MM.1S (cell line): ENCODE results near the gene YPEL1.

ENCODE experiments used
- DNase-seq: peaks from one replicate; pipeline ENCODE4 v3.0.0-alpha.2; 2015
- H2AFZ ChIP-seq: fragments of 300-600 bp; sonication (generic); 2 replicates; pipeline ENCODE4 v1.6.0; 2016; ENCODE audit warnings: antibody characterized with exemption, low read length
- H3F3A ChIP-seq: fragments of 300-600 bp; sonication (generic); 2 replicates; pipeline ENCODE4 v1.6.1; 2016; ENCODE audit warnings: mild to moderate bottlenecking, antibody characterized with exemption, low read length, moderate library complexity, mixed read lengths; ENCODE audit not compliant: insufficient read depth
- H3K27ac ChIP-seq: fragments of 300-600 bp; sonication (generic); 2 replicates; pipeline ENCODE4 v1.5.1; 2016; ENCODE audit warnings: mild to moderate bottlenecking, low read length
- H3K27me3 ChIP-seq: fragments of 300-600 bp; sonication (generic); replicated peaks from 2 replicates; pipeline ENCODE4 v1.6.0; 2016; ENCODE audit warnings: low read length; ENCODE audit not compliant: insufficient read depth
- H3K36me3 ChIP-seq: fragments of 300-600 bp; sonication (generic); replicated peaks from 2 replicates; pipeline ENCODE4 v1.6.1; 2016; ENCODE audit warnings: mild to moderate bottlenecking, low read length, mixed read lengths; ENCODE audit not compliant: insufficient read depth
- H3K4me1 ChIP-seq: fragments of 300-600 bp; sonication (generic); 2 replicates; pipeline ENCODE4 v1.6.1; 2016; ENCODE audit warnings: low read length, mixed read lengths
- H3K4me2 ChIP-seq: fragments of 300-600 bp; sonication (generic); 2 replicates; pipeline ENCODE4 v1.6.0; 2016; ENCODE audit warnings: low read depth, low read length
- H3K4me3 ChIP-seq: fragments of 300-600 bp; sonication (generic); 2 replicates; pipeline ENCODE4 v1.5.1; 2016; ENCODE audit warnings: low read length, mixed read lengths
- H3K79me2 ChIP-seq: fragments of 300-600 bp; sonication (generic); 2 replicates; pipeline ENCODE4 v1.6.1; 2016; ENCODE audit warnings: mixed run types, low read length, mixed read lengths
- H3K9ac ChIP-seq: fragments of 300-600 bp; sonication (generic); 2 replicates; pipeline ENCODE4 v1.6.1; 2016; ENCODE audit warnings: low read length, mixed read lengths
- H3K9me2 ChIP-seq: fragments of 300-600 bp; sonication (generic); replicated peaks from 2 replicates; pipeline ENCODE4 v1.6.1; 2016; ENCODE audit warnings: mild to moderate bottlenecking, low read length, mixed read lengths; ENCODE audit not compliant: insufficient read depth
- H3K9me3 ChIP-seq: fragments of 300-600 bp; sonication (generic); replicated peaks from 2 replicates; pipeline ENCODE4 v1.6.1; 2016; ENCODE audit warnings: mild to moderate bottlenecking, low read length, mixed read lengths; ENCODE audit not compliant: insufficient read depth
- H4K20me1 ChIP-seq: fragments of 300-600 bp; sonication (generic); 2 replicates; pipeline ENCODE4 v1.6.1; 2016; ENCODE audit warnings: mild to moderate bottlenecking, low read length, moderate library complexity, mixed read lengths; ENCODE audit not compliant: insufficient read depth
- EZH2 ChIP-seq: fragments of 300-600 bp; sonication (generic); optimal IDR thresholded peaks from 2 replicates; pipeline ENCODE3; 2017; ENCODE audit warnings: low read depth, mild to moderate bottlenecking, antibody characterized with exemption, low read length, mixed read lengths
- EZH2phosphoT487 ChIP-seq: fragments of 300-600 bp; sonication (generic); IDR thresholded peaks from 2 replicates; pipeline ENCODE4 v1.6.1; 2018; ENCODE audit warnings: antibody characterized with exemption, low read length
- TF ChIP-seq, protein P1 (sequence below): fragments of 300-600 bp; sonication (generic); IDR thresholded peaks from 2 replicates; pipeline ENCODE4 v1.5.1; 2016; ENCODE audit warnings: antibody characterized with exemption, low read length, mixed read lengths

The YPEL1 gene

DNA sequence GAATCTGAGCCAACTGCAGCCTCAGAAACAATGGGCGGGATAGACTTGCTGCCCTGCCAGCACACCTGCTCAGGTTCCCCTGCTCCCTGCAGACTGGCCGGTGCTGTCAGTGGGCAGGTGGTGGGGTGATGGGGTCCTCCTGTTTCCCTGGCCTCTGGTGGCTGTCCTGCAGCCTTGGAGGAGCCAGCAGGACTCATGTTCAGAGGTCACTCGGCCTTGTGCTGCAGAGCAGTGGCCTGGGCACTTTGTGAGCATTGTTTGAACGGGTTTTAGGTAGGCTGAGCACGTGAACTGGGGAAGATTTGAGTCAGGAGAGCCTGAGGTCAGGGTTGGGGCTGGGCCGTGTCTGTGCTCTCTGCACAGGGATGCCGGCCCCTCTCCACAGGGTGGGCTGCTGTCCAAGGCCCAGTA, 52.2 kb downstream of the YPEL1 start:
- H2AFZ ChIP-seq: no peak overlapping the region
- TF ChIP-seq EZH2phosphoT487: no peak
- no peak for TF ChIP-seq EZH2
- TF ChIP-seq, protein P1, sequence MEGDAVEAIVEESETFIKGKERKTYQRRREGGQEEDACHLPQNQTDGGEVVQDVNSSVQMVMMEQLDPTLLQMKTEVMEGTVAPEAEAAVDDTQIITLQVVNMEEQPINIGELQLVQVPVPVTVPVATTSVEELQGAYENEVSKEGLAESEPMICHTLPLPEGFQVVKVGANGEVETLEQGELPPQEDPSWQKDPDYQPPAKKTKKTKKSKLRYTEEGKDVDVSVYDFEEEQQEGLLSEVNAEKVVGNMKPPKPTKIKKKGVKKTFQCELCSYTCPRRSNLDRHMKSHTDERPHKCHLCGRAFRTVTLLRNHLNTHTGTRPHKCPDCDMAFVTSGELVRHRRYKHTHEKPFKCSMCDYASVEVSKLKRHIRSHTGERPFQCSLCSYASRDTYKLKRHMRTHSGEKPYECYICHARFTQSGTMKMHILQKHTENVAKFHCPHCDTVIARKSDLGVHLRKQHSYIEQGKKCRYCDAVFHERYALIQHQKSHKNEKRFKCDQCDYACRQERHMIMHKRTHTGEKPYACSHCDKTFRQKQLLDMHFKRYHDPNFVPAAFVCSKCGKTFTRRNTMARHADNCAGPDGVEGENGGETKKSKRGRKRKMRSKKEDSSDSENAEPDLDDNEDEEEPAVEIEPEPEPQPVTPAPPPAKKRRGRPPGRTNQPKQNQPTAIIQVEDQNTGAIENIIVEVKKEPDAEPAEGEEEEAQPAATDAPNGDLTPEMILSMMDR: no peak

DNA sequence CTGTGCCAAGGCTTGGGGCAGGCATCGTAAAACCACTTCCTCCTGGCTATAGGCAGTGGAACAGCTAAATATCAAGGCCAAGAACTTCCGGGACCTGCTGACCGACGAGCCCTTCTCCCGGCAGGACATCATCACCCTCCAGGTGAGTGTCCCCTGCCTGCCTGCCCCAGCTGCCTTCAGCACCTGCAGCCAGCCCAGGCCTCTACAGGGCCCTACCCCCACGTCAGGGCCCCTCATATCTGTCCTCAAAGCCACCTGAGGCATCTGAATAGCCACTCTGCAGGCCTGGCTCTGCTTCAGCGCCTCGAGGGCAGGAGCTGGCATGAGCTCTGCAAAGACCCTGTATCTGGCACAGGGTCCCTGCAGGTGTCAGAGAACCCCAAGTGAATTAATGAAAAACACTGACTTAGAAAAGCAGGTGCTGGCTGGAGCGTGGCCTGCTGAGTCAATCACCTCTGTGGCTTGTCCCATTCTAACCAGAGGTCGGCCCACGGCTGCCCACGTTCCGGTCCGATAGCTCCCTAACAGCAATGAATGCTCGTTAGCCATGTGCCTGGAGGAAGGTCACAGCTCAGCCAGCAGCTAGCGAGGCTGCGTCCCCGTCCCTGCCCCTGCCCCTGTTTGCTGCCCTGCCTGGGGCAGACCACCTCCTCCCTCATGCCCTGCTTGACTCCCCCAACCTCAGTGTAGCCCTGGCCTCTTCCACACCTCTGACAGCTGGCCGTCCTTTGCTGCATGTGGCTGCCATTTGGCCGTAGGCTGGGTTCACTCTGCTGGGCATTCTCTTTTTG, 53.0 kb downstream of the YPEL1 start:
- Histone ChIP-seq H3K9ac (no peak overlapping the region), H3K36me3 (no peaks in the 10 kb centered on the region; the same call in 1 of the 2 replicates), H2AFZ (no peak overlapping the region), H3K9me2 (no peaks in the 10 kb centered on the region), H3K79me2 (no peaks in the 10 kb centered on the region), H3K4me3 (no peak overlapping the region), H4K20me1 (no peaks in the 10 kb centered on the region), H3K27me3 (no peaks in the 10 kb centered on the region), H3K4me1 (no peaks in the 10 kb centered on the region), H3K27ac (no peak overlapping the region), H3F3A (no peaks in the 10 kb centered on the region), H3K4me2 (no peak overlapping the region), H3K9me3 (no peaks in the 10 kb centered on the region)
- no peak for DNase-seq
- TF ChIP-seq, protein P1: no peak
- TF ChIP-seq EZH2phosphoT487 (no peak), EZH2 (no peak)

More for the DNA sequence above, 52.2 kb downstream of the YPEL1 start:
- Histone ChIP-seq H4K20me1 (no peaks in the 10 kb centered on the region), H3K79me2 (no peaks in the 10 kb centered on the region), H3K4me2 (no peak overlapping the region), H3K9ac (no peak overlapping the region), H3K27ac (no peak overlapping the region), H3K4me1 (no peaks in the 10 kb centered on the region), H3F3A (no peaks in the 10 kb centered on the region), H3K4me3 (no peak overlapping the region), H3K27me3 (no peaks in the 10 kb centered on the region), H3K36me3 (no peaks in the 10 kb centered on the region; the same call in 1 of the 2 replicates), H3K9me2 (no peaks in the 10 kb centered on the region), H3K9me3 (no peaks in the 10 kb centered on the region)
- no peak for DNase-seq

DNA sequence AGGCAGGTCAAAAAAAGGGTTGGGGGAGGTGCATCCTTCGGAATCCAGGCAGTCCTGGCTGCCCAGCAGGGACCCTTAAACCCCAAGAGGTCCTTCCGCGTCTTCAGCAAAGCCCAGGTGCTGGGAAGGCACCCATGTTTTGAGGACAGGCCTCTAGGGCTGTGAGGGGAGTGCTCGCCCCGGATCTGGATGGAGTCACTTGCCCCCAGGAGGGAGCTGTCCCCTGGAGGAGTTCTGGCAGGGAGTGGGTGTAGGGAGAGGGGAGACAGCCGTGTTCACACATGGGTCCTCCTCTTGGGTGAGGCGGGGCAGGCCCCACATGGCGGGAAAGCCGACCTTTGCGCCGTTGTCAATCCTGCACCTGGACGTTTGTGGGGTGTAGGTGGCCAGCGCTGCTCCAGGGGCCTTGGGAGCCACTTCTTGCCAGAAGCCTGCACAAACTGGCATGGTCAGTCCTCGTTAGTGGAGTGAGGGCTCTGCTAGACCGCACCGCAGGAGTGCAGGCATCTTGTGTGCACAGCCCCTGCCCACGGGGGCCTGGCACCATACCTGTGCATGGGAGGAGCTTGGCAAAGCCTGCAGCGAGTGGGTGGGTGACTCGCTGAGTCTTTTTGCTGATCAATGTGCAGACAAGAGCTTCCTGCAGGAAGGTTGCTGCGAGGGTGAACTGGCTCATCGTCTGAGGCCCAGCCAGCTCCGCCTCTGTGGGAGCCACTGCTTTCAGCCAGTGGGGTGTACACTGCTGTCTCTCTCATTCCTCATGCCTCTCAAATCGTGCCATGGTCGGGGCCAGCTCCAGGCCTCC, 53.8 kb downstream of the YPEL1 start:
- no peak for TF ChIP-seq EZH2
- TF ChIP-seq, protein P1: no peak
- TF ChIP-seq EZH2phosphoT487: no peak
- Histone ChIP-seq H3K9ac (no peak overlapping the region), H2AFZ (no peak overlapping the region), H3K4me1 (no peaks in the 10 kb centered on the region), H3K27ac (no peak overlapping the region), H3K9me2 (no peaks in the 10 kb centered on the region), H3K4me2 (no peak overlapping the region), H3K36me3 (no peaks in the 10 kb centered on the region), H3K27me3 (no peaks in the 10 kb centered on the region), H4K20me1 (no peaks in the 10 kb centered on the region), H3F3A (no peaks in the 10 kb centered on the region), H3K9me3 (no peaks in the 10 kb centered on the region), H3K79me2 (no peaks in the 10 kb centered on the region), H3K4me3 (no peak overlapping the region)
- no peak for DNase-seq
